HepG2 (cell line): Measurements from ENCODE around the gene GPAT3. TPM values are rescaled to one million over a fixed set of nuclear protein-coding genes. Genes with fewer than 3 reads are reported as not detected.

Experiments used
- ATAC-seq: fragments of 200-7000 bp; cut with Tn5 transposase; 3 replicates; pipeline ENCODE4 v1.9.1; 2020; ENCODE audit warnings: mild to moderate bottlenecking, moderate library complexity
- BruUV-seq: library from RNA; stranded (reverse); fragments of 400-500 nt; replicated peaks from 2 replicates; lab custom pipeline; 2021; lab: Mats Ljungman, UMichigan
- CTCF ChIA-PET: fragments of 300-600 bp; formaldehyde crosslinking; extraction: SDS; loops from one replicate; lab custom pipeline; 2021; ENCODE audit warnings: low total read pairs, inconsistent platforms, low intra/inter-chr PET ratio; lab: Yijun Ruan, JAX
- POLR2A ChIA-PET: fragments of 350-600 bp; sonication (Branson Sonifier 250); formaldehyde crosslinking; loops from one replicate; lab custom pipeline; 2020; ENCODE audit warnings: antibody characterized with exemption, inconsistent platforms; lab: Yijun Ruan, JAX
- DNase-seq: peaks from one replicate; pipeline ENCODE4 v3.0.0-alpha.2; 2015; ENCODE audit warnings: low spot score
- FAIRE-seq: peaks from 3 replicates; lab custom pipeline; 2011; peaks lifted over from hg19 to GRCh38; lab: Jason Lieb, UNC
- H2AFZ ChIP-seq: one replicate; pipeline ENCODE4 v1.6.1; 2011; ENCODE audit warnings: low read length, inconsistent platforms
- H3K27ac ChIP-seq: fragments of 300-600 bp; 3 replicates; pipeline ENCODE4 v1.8.0; 2011; ENCODE audit warnings: mixed run types, mild to moderate bottlenecking, mixed read lengths, low read length, inconsistent platforms; ENCODE audit not compliant: insufficient read depth; ENCODE audit errors: extremely low read length
- H3K27me3 ChIP-seq, 2 experiments: fragments of 200-600 bp in 1 of 2; 2 replicates in 1 of 2; 3 replicates in 1 of 2; pipeline versions ENCODE4 v1.6.0 to v1.8.0; 2011; ENCODE audit warnings: low read length in 2 of 2, mild to moderate bottlenecking in 2 of 2, moderate library complexity in 2 of 2, inconsistent platforms in 1 of 2; ENCODE audit not compliant: insufficient read depth in 2 of 2, control insufficient read depth in 1 of 2
- H3K36me3 ChIP-seq, 2 experiments: fragments of 200-600 bp in 1 of 2; replicated peaks in 1 of 2; 2 replicates in 1 of 2; 3 replicates in 1 of 2; pipeline versions ENCODE4 v1.5.1 to v1.8.0; 2011; ENCODE audit warnings: low read length in 2 of 2, inconsistent platforms in 1 of 2; ENCODE audit not compliant: insufficient read depth in 2 of 2, control insufficient read depth in 1 of 2
- H3K4me1 ChIP-seq: 2 replicates; pipeline ENCODE4 v1.5.1; 2012; ENCODE audit warnings: low read length, inconsistent platforms; ENCODE audit not compliant: insufficient read depth
- H3K4me2 ChIP-seq: 2 replicates; pipeline ENCODE4 v1.6.0; 2011; ENCODE audit warnings: low read depth, low read length, inconsistent platforms
- H3K4me3 ChIP-seq, 3 experiments: fragments of 200-600 bp in 1 of 3; sonication (generic), shearing (Covaris generic) in 1 of 3; replicated peaks in 1 of 3; 2 replicates each; pipeline ENCODE4 v1.5.1; 2011 to 2016; ENCODE audit warnings: low read length in 3 of 3, inconsistent platforms in 2 of 3, low read depth in 2 of 3, mild to moderate bottlenecking in 2 of 3, control low read depth in 1 of 3, mixed read lengths in 1 of 3; ENCODE audit not compliant: insufficient read depth in 1 of 3
- H3K79me2 ChIP-seq: one replicate; pipeline ENCODE4 v1.6.1; 2011; ENCODE audit warnings: low read length, inconsistent platforms; ENCODE audit not compliant: insufficient read depth
- H3K9ac ChIP-seq: 2 replicates; pipeline ENCODE4 v1.6.0; 2011; ENCODE audit warnings: mild to moderate bottlenecking, low read depth, low read length, inconsistent platforms; ENCODE audit not compliant: insufficient read depth
- H3K9me3 ChIP-seq: 2 replicates; pipeline ENCODE4 v1.5.1; 2012; ENCODE audit warnings: mild to moderate bottlenecking, low read length
- H4K20me1 ChIP-seq: 2 replicates; pipeline ENCODE4 v1.6.0; 2011; ENCODE audit warnings: inconsistent platforms, mild to moderate bottlenecking, low read length, moderate library complexity; ENCODE audit not compliant: insufficient read depth
- MED13 ChIP-seq: sonication (generic); formaldehyde crosslinking; IDR thresholded peaks from 2 replicates; pipeline ENCODE4 v1.5.0; 2020; ENCODE audit warnings: missing genetic modification reagents
- PLRG1 ChIP-seq: fragments of 450-650 bp; conservative IDR thresholded peaks from 2 replicates; pipeline ENCODE4 v1.6.1; 2016
- SOX6 ChIP-seq, 2 experiments: fragments of 450-650 bp in 1 of 2; sonication (generic) in 1 of 2; formaldehyde crosslinking in 1 of 2; IDR thresholded peaks; 2 replicates each; pipeline versions ENCODE4 v1.4.0 to v1.6.1; 2017 to 2020; ENCODE audit warnings: antibody characterized with exemption in 1 of 2, mild to moderate bottlenecking in 1 of 2, missing genetic modification reagents in 1 of 2
- ZNF510 ChIP-seq: sonication (generic); formaldehyde crosslinking; IDR thresholded peaks from 2 replicates; pipeline ENCODE4 v1.4.0; 2020; ENCODE audit warnings: low read depth, mild to moderate bottlenecking, missing genetic modification reagents
- ZNF788 ChIP-seq: sonication (generic); formaldehyde crosslinking; IDR thresholded peaks from 2 replicates; pipeline ENCODE4 v1.5.0; 2020; ENCODE audit warnings: mild to moderate bottlenecking, missing genetic modification reagents, borderline replicate concordance
- WGBS: methylation state at CpG from one replicate; pipeline ENCODE4 v1.1.6; 2017; ENCODE audit warnings: low lambda C conversion rate; 5-methylcytosine and 5-hydroxymethylcytosine counted together
- in situ Hi-C: cut with HindIII; loops from 2 replicates; pipeline ENCODE4 v1.10.0; 2017; ENCODE audit warnings: low pct_unique_long_range_greater_than_20kb; ENCODE audit not compliant: extremely low pct_ligation_motif_present
- intact Hi-C: fragments of 100-400 bp; cut with micrococcal nuclease; formaldehyde crosslinking; loops from one replicate; pipeline ENCODE4 v1.10.0; 2022; ENCODE audit not compliant: unreplicated experiment
- polyA plus RNA-seq, 8 experiments: library from polyadenylated mRNA; depleted of rRNA in 3 of 8; stranded (reverse) in 7 of 8; unstranded in 1 of 8; fragments of >200 nt; fragmentation: Illumina TruSeq in 4 of 8; extraction: Trizol in 4 of 8; gene quantifications; 2 replicates each; pipeline versions ENCODE4 v1.2.1 to v1.2.3, GENCODE V29; 2011 to 2016; ENCODE audit warnings: low read depth in 4 of 8, missing spikeins in 1 of 8, mixed read lengths in 1 of 8; ENCODE audit not compliant: insufficient read depth in 1 of 8
- small RNA-seq, 3 experiments: library from RNA; depleted of rRNA; stranded (forward); fragments of <200 nt; gene quantifications; one replicate each; pipeline ENCODE3, GENCODE V24; 2012; ENCODE audit warnings: low read depth in 2 of 3, low replicate concordance in 1 of 3; ENCODE audit not compliant: insufficient read length in 3 of 3, insufficient read depth in 2 of 3
- total RNA-seq, 5 experiments: library from RNA; depleted of rRNA; stranded (reverse); fragments of >200 nt; fragmentation: Illumina TruSeq; extraction: Trizol; gene quantifications; 2 replicates each; pipeline ENCODE4 v1.2.3, GENCODE V29; 2016; ENCODE audit warnings: low read depth in 1 of 5
- TF ChIP-seq, protein P1 (sequence below): sonication (generic); formaldehyde crosslinking; IDR thresholded peaks from 2 replicates; pipeline ENCODE4 v1.5.1; 2020; ENCODE audit warnings: missing genetic modification reagents, mild to moderate bottlenecking, borderline replicate concordance
- TF ChIP-seq, protein P2 (sequence below): sonication (generic); formaldehyde crosslinking; IDR thresholded peaks from 2 replicates; pipeline ENCODE4 v1.5.0; 2020; ENCODE audit warnings: missing genetic modification reagents

The GPAT3 gene
- total and polyA plus RNA-seq, 2 of the 13 experiments (the other 11 are each of a cell fraction or from before 2014, with no cell fraction given): 2.4 to 2.6 TPM

DNA sequence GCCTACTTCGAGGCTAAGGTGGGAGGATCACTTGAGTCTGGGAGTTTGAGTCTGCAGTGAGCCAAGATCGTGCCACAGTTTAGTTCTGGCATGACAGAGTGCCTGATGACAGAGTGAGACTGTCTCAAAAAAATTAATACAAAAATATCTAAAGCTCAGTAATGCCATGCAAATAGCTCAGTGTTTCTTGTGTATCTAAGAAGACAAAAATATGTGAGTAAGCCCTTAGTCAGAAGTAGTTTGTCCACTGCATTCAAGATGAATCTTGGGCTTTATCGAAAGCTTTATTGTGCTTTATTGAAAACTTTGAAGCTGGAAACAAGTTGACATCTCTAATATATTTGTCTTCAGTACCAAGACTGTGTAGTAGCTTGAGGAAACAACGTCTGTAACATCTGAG lies 115.9 kb downstream of the GPAT3 start:
- no peak overlapping the region for H3K27ac ChIP-seq
- H2AFZ ChIP-seq: no peak overlapping the region
- no peaks in the 10 kb centered on the region for H3K4me1 ChIP-seq
- ATAC-seq: no peak
- H4K20me1 ChIP-seq: no peaks in the 10 kb centered on the region
- TF ChIP-seq, protein P1, sequence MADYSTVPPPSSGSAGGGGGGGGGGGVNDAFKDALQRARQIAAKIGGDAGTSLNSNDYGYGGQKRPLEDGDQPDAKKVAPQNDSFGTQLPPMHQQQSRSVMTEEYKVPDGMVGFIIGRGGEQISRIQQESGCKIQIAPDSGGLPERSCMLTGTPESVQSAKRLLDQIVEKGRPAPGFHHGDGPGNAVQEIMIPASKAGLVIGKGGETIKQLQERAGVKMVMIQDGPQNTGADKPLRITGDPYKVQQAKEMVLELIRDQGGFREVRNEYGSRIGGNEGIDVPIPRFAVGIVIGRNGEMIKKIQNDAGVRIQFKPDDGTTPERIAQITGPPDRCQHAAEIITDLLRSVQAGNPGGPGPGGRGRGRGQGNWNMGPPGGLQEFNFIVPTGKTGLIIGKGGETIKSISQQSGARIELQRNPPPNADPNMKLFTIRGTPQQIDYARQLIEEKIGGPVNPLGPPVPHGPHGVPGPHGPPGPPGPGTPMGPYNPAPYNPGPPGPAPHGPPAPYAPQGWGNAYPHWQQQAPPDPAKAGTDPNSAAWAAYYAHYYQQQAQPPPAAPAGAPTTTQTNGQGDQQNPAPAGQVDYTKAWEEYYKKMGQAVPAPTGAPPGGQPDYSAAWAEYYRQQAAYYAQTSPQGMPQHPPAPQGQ: no peak
- TF ChIP-seq PLRG1: no peak
- no peak for TF ChIP-seq ZNF788 (CRISPR knock-in tag)
- no peak for TF ChIP-seq SOX6 (IDR thresholded peaks at IDR 0.05)
- TF ChIP-seq SOX6 (CRISPR knock-in tag; IDR thresholded peaks at IDR 0.05): no peak
- TF ChIP-seq, protein P2, sequence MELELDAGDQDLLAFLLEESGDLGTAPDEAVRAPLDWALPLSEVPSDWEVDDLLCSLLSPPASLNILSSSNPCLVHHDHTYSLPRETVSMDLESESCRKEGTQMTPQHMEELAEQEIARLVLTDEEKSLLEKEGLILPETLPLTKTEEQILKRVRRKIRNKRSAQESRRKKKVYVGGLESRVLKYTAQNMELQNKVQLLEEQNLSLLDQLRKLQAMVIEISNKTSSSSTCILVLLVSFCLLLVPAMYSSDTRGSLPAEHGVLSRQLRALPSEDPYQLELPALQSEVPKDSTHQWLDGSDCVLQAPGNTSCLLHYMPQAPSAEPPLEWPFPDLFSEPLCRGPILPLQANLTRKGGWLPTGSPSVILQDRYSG (CRISPR knock-in tag): no peak
- TF ChIP-seq MED13 (CRISPR knock-in tag): no peak
- TF ChIP-seq ZNF510 (CRISPR knock-in tag): no peak
- no peaks in the 10 kb centered on the region for H3K79me2 ChIP-seq
- no peak for DNase-seq
- H3K4me3 ChIP-seq: no peak overlapping the region
- no TSS peak for BruUV-seq
- POLR2A ChIA-PET: no interaction called here
- no peak overlapping the region for H3K9ac ChIP-seq
- intact Hi-C loops: no loop called here
- no peaks in the 10 kb centered on the region for H3K36me3 ChIP-seq
- CTCF ChIA-PET: no interaction called here
- 8% methylated on average over 4 of the region's 4 CpGs for WGBS
- in situ Hi-C loops: no loop called here
- H3K4me2 ChIP-seq: no peak overlapping the region
- no peaks in the 10 kb centered on the region for H3K9me3 ChIP-seq
- H3K27me3 ChIP-seq: peaks cover 2 to 5% of the 10 kb centered on the region in 2 experiments; a peak in 3 of 5 replicates
- no peak for FAIRE-seq

Small RNA genes within 50 kb of the gene (small RNA-seq; reads per million reads assigned to genes)
- gene RF00019: 0 reads per million in 3 experiments

Other genes with a start within 250 kb of the GPAT3 start
- gene HPSE, start 201.3 kb upstream of the GPAT3 start, total RNA-seq (2016; rRNA removed; fragmentation: Illumina TruSeq; extraction: Trizol): not detected in 2 replicates
- gene HPSE, start 201.3 kb upstream of the GPAT3 start, polyA plus RNA-seq (2011; rRNA removed): not detected in 2 replicates
- 10.2 and 10.8 TPM in 2 replicates for gene HELQ, start 80.3 kb upstream of the GPAT3 start, total RNA-seq (2016; rRNA removed; fragmentation: Illumina TruSeq; extraction: Trizol)
- 6.6 and 7.1 TPM in 2 replicates for gene HELQ, start 80.3 kb upstream of the GPAT3 start, polyA plus RNA-seq (2011; rRNA removed)
- gene MRPS18C, start 80.0 kb upstream of the GPAT3 start, total RNA-seq (2016; rRNA removed; fragmentation: Illumina TruSeq; extraction: Trizol): 124 and 141 TPM in 2 replicates
- gene MRPS18C, start 80.0 kb upstream of the GPAT3 start, polyA plus RNA-seq (2011; rRNA removed): 35.7 and 45.4 TPM in 2 replicates
- gene ABRAXAS1, start 51.0 kb upstream of the GPAT3 start, total RNA-seq (2016; rRNA removed; fragmentation: Illumina TruSeq; extraction: Trizol): 14.1 and 20.8 TPM in 2 replicates
- gene ABRAXAS1, start 51.0 kb upstream of the GPAT3 start, polyA plus RNA-seq (2011; rRNA removed): 10.8 and 14.7 TPM in 2 replicates